ENCODE results near the gene ITPK1. TPM values are rescaled to one million over a fixed set of nuclear protein-coding genes. Genes with fewer than 3 reads are reported as not detected.

ITPK1 gene
- total RNA-seq, 2 donors from 2014 or later, result 53.8 to 85.0 TPM

GRCh38 chr14:93095742-93096510 lies 19.8 kb downstream of the ITPK1 start:
- Histone ChIP-seq H3K4me1 (ENCODE audit: control insufficient read depth in 1 of 2, low read depth in 2 of 2) (peaks cover under 1 to 36% of the 10 kb centered on the region in 2 donors), H3K27ac (no peak overlapping the region), H3K27me3 (replicated peaks; ENCODE audit: insufficient read depth) (no peaks in the 10 kb centered on the region), H3K4me3 (no peak overlapping the region), H3K9me3 (no peaks in the 10 kb centered on the region), H3K36me3 (no peaks in the 10 kb centered on the region)
- no peak for DNase-seq (ENCODE audit: low spot score)
- ATAC-seq (ENCODE audit: insufficient number of reproducible peaks, low FRiP score, low read depth), result no peak
- TF ChIP-seq CTCF (IDR thresholded peaks at IDR 0.05), result no peak

DNA sequence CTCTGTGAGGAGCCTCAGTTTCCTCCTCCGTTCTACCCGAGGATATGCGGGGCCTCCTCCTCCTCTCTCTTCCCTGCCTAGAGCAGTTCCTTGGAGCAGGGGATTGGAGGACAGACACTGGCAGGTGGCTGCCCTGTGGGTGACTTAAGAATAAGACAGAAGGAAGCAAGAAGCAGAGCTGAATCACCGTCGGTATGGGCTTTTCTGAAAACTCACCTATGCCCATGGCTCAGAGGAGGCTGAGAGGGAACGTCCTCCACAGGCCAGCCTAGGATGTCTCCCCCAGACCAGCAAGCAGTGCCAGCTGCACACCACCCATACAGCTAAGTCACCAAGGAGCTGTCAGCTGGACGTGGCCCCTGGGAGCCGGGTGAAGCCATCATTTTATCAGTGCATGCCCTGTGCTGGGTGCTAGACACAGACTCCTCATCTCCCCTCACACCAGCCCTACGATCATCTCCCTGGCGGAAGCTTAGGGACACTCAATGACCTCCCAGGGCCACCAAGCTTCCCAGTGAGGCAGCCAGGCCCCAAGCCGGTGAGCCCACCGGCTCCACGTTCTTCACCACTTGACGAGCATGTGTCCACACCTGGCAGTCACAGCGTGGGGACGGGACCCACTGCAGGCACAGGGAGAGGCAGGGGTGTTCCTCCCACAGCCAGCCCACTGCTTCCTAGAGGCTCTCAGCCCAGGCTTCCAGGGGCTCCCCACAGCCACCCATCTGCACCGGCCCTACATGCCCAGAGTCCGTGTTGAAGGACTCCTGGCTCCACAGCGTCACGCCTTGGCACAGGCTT lies 21.4 kb downstream of the ITPK1 start:
- Histone ChIP-seq H3K36me3 (no peaks in the 10 kb centered on the region), H3K4me1 (ENCODE audit: control insufficient read depth in 1 of 2, low read depth in 2 of 2) (peaks cover 4 to 41% of the 10 kb centered on the region in 2 donors), H3K9me3 (no peaks in the 10 kb centered on the region), H3K27ac (no peak overlapping the region), H3K27me3 (replicated peaks; ENCODE audit: insufficient read depth) (no peaks in the 10 kb centered on the region), H3K4me3 (no peak overlapping the region)
- DNase-seq (ENCODE audit: low spot score) (no peak), ATAC-seq (ENCODE audit: insufficient number of reproducible peaks, low FRiP score, low read depth) (no peak)
- no peak for TF ChIP-seq CTCF (IDR thresholded peaks at IDR 0.05)

GRCh38 chr14:93092606-93093556 lies 22.8 kb downstream of the ITPK1 start:
- Histone ChIP-seq H3K9me3 (no peaks in the 10 kb centered on the region), H3K27ac (no peak overlapping the region), H3K4me3 (no peak overlapping the region), H3K27me3 (replicated peaks; ENCODE audit: insufficient read depth) (no peaks in the 10 kb centered on the region), H3K4me1 (ENCODE audit: control insufficient read depth in 1 of 2, low read depth in 2 of 2) (peaks cover 4 to 41% of the 10 kb centered on the region in 2 donors), H3K36me3 (no peaks in the 10 kb centered on the region)
- DNase-seq (ENCODE audit: low spot score), result no peak
- no peak for TF ChIP-seq CTCF (IDR thresholded peaks at IDR 0.05)
- no peak for ATAC-seq (ENCODE audit: insufficient number of reproducible peaks, low FRiP score, low read depth)

GRCh38 chr14:93091666-93092065 lies 24.1 kb downstream of the ITPK1 start:
- DNase-seq (ENCODE audit: low spot score) (no peak), ATAC-seq (ENCODE audit: insufficient number of reproducible peaks, low FRiP score, low read depth) (no peak)
- Histone ChIP-seq H3K9me3 (no peaks in the 10 kb centered on the region), H3K27me3 (replicated peaks; ENCODE audit: insufficient read depth) (no peaks in the 10 kb centered on the region), H3K4me1 (ENCODE audit: control insufficient read depth in 1 of 2, low read depth in 2 of 2) (peaks cover 4 to 31% of the 10 kb centered on the region in 2 donors), H3K36me3 (no peaks in the 10 kb centered on the region), H3K4me3 (no peak overlapping the region), H3K27ac (no peak overlapping the region)
- no peak for TF ChIP-seq CTCF (IDR thresholded peaks at IDR 0.05)
